GM18508 (cell line): ENCODE data around the gene G3BP1.
"Not testable (repeated sequence)": the region's sequence is repeated elsewhere in the genome, so short reads cannot be mapped to it uniquely, and the experiment has no call there.

Experiments used
- ATAC-seq: cut with Tn5 transposase; IDR thresholded peaks from one replicate; pipeline ENCODE4 v1.9.1; 2021; ENCODE audit warnings: moderate number of reproducible peaks; ENCODE audit not compliant: insufficient read depth, unreplicated experiment

G3BP1 gene

GRCh38 chr5:151787817-151788216, 16.1 kb downstream of the G3BP1 start:
- no peak for ATAC-seq

GRCh38 chr5:151793358-151793757, 21.6 kb downstream of the G3BP1 start:
- ATAC-seq, result no peak

GRCh38 chr5:151795426-151795825, 23.7 kb downstream of the G3BP1 start:
- ATAC-seq, result no peak

GRCh38 chr5:151798674-151799073, 26.9 kb downstream of the G3BP1 start:
- ATAC-seq, result no peak

GRCh38 chr5:151799407-151799806, 27.7 kb downstream of the G3BP1 start:
- ATAC-seq, result no peak

GRCh38 chr5:151800532-151800931, 28.8 kb downstream of the G3BP1 start:
- ATAC-seq, result peak; percentile 48

GRCh38 chr5:151805414-151806223, 33.9 kb downstream of the G3BP1 start:
- ATAC-seq, result no peak

- ATAC-seq, result no peak
These were observed 36.9 kb downstream of the G3BP1 start for GRCh38 chr5:151808451-151809169.

- ATAC-seq, result no peak
These were observed 38.7 kb downstream of the G3BP1 start for GRCh38 chr5:151810449-151810848.

- ATAC-seq, result no peak
These were observed 39.1 kb downstream of the G3BP1 start for GRCh38 chr5:151810897-151811296.

- no peak for ATAC-seq
These were observed 40.0 kb downstream of the G3BP1 start for GRCh38 chr5:151811593-151812321.

- ATAC-seq, result no peak
These were observed 41.1 kb downstream of the G3BP1 start for GRCh38 chr5:151812757-151813309.

GRCh38 chr5:151815051-151815450, 43.3 kb downstream of the G3BP1 start:
- no peak for ATAC-seq

GRCh38 chr5:151819830-151820229, 48.1 kb downstream of the G3BP1 start:
- no peak for ATAC-seq

- no peak for ATAC-seq
These were observed 48.5 kb downstream of the G3BP1 start for GRCh38 chr5:151820271-151820670.

- no peak for ATAC-seq
These were observed 49.1 kb downstream of the G3BP1 start for GRCh38 chr5:151820903-151821302.

GRCh38 chr5:151822141-151822540, 50.4 kb downstream of the G3BP1 start:
- no peak for ATAC-seq

- ATAC-seq, result no peak
These were observed 53.7 kb downstream of the G3BP1 start for GRCh38 chr5:151825445-151825844.

- ATAC-seq, result no peak
These were observed 57.6 kb downstream of the G3BP1 start for GRCh38 chr5:151829370-151829769.

- ATAC-seq, result not testable (repeated sequence)
These were observed 61.1 kb downstream of the G3BP1 start for GRCh38 chr5:151832843-151833242.

- ATAC-seq, result no peak
These were observed 75.0 kb downstream of the G3BP1 start for GRCh38 chr5:151846765-151847164.
